Activated gamma-delta T cell (primary cell): ENCODE measurements around the gene RIMKLA.

ENCODE experiments used
- DNase-seq: peaks from one replicate; lab custom pipeline; 2025; lab: John Stamatoyannopoulos, UW

RIMKLA gene

DNA sequence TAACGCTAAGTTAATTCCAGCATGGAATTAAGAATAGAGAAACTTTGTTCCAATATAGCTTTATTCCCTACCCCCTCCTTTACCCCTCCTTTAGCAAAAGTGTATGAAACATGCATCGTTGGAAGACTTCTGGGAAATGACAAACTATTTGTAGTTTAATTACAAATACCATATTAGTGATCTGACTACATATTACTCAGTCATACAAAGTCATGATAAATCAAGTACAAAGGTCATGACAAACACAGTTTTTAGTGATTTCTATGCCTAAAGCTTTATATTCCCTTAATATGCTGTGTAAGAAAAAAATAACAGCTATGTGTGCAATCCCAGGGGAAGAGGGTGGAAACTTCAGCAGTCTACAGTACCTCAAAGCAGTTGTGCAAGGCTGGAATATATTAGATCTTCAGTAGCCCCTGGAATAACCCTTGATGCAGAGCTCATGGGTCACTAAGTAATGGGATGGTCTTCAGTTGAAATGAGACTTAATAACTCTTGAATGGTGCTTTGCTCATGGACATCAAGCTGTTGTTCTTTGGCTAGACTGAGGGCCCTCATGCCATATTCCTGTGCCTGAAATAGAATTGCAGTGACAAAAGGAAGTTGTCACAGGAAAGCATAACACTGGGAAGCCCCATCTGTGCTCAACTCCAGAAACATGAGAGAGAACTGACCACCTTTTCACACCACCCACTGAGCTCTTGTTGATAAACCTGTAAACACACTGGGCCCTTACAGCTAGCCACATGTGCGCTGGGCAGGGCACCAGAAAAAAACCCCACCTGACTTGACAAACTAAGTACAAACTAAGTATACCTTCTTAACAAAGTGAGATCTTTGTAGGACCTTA is 49.9 kb downstream of the RIMKLA start:
- no peak for DNase-seq

DNA sequence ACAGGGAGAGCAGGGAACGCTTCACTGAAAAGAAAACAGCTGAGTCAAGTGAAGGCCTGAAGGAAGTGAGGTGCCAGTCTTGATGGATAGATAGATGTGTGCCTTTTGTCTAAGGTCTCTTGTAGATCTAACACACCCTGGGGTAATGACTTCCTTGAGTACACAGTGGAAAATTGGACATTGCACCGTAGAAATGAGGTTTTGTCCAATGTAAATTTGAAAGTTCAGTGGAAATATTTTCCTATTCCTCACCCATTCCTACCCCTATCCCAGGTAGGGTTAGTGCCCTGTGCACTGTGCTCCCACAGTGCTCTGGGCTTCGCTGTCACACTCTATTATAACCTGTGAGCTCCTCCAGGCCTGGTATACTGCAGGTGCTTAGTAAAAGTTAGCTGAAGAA is 50.9 kb downstream of the RIMKLA start:
- DNase-seq: no peak

DNA sequence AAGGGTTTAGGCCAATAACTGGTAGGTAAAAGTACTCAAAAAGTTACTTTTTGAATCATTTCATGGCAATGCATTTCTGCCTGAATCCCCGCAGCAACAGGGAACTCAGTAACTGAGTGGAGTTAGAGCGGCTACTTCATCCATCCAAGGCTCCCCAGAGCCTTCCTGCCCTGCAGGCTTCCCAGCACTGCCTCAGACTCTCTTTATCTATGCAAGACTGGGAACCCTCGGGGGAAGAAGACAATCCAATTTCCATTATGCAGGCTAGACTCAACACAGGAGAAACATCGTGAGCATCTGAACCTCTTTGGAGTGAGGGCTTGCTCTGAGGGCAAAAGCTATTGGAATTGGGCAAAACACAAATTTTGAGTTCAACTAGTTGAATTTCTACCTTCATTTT is 52.1 kb downstream of the RIMKLA start:
- DNase-seq: no peak

DNA sequence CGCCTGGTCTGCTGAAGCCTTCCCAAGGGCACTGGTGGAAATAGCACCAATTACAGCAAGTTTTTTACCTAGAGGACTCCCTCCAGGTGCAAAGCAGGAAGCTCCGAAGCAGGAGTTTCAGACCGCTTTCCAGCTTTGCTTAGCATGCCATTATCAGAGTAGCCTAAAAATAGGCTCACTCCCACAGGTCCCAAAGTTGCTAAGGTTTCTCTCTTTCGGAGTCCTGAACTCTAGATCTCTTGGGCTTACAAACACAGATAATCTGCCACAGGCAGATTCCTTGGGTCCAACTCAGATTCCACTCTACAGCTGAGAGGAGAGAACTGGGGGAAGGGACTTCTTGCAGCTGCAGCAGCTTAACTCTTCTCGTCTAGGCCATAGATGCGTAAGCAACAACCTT is 52.8 kb downstream of the RIMKLA start:
- no peak for DNase-seq

DNA sequence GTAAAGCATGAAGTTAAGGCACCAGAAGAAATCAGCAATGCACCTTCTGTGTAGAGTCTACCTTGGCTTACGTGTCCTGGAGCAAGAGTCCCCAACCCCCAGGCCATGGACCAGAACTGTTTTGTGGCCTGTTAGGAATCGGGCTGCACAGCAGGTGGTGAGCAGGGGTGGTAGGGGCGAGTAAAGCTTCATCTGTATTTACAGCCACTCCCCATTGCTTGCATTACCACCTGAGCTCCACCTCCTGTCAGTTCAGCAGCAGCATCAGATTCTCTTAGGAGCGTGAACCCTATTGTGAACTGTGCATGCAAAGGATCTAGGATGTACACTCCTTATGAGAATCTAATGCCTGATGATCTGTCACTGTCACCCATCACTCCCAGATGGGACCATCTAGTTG is 53.7 kb downstream of the RIMKLA start:
- DNase-seq: no peak

DNA sequence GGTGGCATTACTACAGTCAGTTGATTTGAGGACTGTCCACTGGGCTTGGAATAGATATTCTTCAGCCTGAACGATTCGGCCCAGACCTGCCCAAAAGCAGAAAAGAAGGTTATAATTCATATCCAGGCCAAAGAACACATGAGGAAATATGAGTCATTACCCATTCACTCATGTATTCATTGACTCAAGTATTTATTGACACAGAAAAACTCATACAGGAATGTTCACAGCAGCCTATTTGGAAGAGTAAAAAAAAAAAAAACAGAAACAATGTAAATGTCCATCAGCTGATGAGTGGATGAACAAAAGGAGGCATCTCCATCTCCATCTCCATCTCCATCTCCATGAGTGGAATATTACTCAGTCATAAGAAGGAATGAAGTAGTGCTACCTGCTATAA is 59.3 kb downstream of the RIMKLA start:
- DNase-seq: no peak

DNA sequence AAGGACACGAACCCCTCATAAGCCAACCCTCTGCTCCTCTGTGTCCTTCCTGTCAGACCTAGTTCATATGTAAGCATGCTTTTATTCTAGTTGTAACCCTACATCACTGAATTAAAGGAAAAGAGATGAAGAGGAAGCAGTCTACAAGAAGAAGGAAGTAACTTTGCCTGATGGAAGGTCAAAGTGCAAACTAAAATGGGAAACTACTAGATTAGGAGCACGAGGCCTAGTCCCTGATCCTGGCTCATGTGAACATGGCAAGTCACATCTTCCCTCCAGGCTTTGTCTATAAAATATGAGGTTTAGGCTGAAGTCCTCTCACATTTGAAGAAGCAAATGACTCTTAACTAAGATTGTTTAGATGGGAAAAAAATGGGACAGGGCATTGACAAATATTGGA is 62.1 kb downstream of the RIMKLA start:
- no peak for DNase-seq

DNA sequence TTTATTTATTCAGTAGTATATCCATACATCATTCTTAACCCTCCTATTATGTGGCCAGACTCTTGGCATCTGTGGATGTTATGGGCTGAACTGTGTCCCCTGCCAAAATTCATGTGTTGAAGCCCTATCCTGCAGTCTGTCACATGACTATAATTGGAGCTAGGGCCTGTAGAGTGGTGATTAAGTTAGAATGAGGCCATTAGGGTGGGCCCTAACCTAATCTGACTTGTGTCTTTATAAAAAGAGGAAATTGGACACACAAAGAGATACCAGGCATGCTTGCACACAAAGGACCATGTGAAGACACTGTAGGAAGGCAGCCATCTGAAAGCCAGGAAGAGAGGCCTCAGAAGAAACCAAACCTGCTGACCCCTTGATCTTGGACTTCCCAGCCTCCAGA is 68.7 kb downstream of the RIMKLA start:
- no peak for DNase-seq

DNA sequence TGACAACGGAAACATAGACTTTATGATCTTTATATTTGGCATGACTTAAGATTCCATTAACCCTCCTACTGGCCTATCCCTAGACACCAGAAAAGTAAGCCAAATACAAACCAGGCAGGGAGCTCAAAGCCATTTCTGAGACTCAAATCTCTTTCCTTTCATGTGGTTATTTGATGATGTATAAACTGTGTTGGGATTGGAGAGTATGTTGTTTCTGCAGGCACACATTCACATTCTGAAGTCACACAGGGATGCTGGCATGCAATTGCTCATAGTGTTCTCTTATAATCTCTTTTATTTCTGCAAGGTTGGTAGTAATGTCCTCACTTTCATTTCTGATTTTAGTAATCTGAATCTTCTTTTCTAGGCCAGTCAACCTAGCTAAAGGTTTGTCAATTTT is 69.5 kb downstream of the RIMKLA start:
- no peak for DNase-seq

DNA sequence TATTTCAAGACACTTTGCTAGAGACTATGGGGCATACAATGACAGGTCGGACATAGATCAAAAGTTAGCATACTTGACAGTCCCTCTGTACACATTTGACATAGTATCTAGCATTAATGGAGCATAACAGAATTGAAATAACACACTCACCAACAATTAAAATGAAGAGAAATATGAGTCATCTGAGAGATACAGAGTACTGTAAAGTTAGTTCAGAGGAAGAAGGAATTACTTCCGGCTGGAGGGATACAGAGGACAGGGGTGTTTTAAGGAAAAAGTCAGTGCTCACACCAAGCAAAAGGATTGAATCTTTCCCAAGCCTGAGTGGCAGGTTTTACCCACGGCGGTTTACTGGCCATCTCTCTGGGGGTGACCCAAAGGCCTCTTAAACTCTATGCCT is 72.8 kb downstream of the RIMKLA start:
- DNase-seq: no peak

DNA sequence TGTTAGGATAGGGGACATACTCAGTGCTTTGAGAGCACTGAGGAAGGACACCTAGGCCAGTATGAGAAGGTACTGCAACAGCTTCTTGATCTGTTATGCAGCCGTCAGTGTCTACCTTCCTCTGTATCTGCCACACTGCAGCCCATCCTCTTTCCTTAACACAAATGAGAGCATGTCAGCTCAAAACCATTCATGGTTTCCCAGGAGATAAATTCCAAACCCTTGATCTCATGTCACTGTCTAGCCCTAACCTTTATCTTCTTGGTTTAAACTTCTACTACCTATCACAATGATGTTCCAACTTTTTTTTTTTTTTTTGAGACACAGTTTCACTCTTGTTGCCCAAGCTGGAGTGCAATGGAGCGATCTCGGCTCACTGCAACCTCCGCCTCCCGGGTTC is 73.8 kb downstream of the RIMKLA start:
- DNase-seq: no peak

DNA sequence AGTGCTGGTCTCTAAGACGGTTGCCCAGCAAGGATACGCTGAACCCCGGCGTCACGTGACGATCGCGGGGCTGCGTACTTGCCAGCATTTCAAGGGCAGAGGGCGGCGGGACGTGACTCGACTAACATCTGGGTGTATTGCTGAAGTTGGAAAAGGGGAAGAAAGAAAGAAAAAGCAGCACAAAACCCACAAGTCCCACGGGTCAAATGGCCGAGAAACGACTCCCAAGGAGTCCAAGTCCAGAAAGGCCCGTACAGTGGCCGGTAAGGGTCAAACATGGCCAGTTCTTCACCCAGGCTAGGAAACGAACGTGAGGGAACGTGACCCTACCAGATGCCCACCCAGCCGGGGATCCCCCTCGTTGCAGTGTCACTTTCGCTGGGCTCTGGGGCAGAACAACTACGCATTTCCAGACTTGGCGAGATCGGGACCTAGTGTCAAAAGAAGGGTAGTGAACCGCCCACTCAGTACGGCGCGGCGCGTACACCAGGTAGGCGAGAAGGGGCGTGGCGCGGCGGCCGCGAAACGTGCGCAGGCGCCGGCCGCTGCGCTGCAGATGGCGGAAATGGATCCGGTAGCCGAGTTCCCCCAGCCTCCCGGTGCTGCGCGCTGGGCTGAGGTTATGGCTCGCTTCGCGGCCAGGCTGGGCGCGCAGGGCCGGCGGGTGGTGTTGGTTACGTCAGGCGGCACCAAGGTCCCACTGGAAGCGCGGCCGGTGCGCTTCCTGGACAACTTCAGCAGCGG is 75.6 kb downstream of the RIMKLA start, which contains the start of the genes PPCS and ZMYND12:
TSS of gene PPCS (plus strand) at position 534 of the 744 bp plus-strand sequence. CDS start at position 557, 23 bp downstream.
TSS of gene ZMYND12 (minus strand) at position 13 of the 744 bp plus-strand sequence. CDS start 25 bp downstream, outside the sequence.
- DNase-seq: peak; percentile 82

DNA sequence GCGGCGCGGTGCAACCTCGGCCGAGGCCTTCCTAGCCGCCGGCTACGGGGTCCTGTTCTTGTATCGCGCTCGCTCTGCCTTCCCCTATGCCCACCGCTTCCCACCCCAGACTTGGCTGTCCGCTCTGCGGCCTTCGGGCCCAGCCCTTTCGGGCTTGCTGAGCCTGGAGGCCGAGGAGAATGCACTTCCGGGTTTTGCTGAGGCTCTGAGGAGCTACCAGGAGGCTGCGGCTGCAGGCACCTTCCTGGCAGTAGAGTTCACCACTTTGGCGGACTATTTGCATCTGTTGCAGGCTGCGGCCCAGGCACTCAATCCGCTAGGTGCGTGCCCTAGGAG is 76.1 kb downstream of the RIMKLA start:
- DNase-seq: no peak

DNA sequence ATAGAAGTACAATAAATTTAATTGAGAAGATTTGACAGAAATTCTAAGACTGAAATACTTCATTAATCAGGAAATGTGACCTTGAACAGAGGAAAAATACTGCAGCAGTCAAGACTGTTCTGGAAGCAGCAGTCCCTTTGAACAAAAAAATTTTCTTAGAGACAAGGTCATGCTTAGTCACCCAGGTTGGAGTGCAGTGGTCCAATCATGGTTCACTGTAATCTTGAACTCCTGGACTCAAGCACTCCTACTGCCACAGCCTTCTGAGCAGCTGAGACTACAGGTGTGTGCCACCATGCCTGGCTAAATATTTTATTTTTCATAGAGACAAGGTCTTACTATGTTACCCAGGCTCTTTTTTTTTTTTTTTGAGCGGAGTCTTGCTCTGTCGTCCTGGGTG is 80.6 kb downstream of the RIMKLA start:
- DNase-seq: no peak

DNA sequence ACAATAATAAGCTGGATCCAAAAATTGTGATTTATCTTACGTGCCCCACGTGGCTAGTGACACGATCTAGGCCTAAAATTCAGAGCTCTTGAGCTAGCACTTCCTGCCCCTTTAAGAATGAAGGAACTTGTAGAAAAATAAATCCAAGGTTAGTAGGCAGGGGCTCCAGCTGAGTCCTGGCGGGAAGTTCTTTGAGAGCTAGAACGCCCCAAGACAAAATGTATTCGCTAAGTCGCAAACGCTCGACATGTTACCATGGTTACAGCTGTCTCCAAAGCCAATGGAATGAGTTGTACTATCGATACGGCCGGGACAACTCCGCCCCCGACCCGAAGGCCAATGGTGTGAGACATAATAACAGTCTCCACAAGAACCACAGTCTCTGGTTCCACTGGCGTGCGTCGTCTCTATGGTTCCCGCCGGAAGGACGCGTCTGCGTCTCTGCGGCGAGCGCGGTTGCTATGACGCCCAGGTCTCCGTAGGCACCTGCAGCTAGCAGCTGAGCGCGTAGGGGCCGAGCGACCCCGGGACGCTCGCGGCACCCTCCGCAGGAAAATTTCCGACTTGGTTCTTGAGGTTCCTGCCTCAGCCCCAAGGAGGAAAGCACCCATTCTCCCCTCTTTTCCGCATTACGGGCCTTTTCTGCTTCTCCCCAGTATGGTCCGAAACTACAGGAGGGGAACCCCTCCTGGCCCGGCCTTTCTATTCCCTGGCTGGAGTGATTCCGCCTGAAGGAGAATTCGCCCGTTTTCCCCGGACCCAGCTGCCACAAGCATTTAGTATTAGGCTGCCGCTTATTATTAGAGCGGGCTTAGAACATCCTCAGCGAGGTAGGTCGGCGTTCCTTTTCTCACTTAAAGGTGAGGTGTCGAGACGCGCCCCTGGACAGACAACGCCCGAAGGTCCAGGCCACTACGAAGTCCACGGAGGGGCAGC is 82.5 kb downstream of the RIMKLA start, which contains the start of gene CCDC30:
TSS of gene CCDC30 (plus strand) at position 459 of the 936 bp plus-strand sequence. CDS start 17,266 bp downstream, outside the sequence.
- DNase-seq: peak; percentile 89

DNA sequence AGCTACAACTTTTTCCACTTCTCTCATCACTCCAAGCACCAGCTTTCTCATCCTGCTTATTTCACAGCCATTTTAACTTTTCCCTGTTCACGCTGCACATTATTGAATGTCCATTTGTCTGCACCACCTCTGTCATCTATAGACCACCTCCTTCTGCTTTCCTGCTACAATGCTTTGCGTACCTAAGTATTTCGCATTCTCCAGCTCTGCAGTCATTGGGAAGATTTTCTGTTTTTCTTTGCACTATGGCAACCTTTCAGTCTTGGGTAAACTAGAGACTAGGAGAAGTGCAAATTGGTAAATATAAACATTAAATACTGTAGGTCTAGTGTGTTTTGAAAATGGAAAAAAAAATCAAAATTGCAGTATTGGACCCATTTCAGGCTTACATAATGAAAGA is 83.3 kb downstream of the RIMKLA start:
- no peak for DNase-seq

DNA sequence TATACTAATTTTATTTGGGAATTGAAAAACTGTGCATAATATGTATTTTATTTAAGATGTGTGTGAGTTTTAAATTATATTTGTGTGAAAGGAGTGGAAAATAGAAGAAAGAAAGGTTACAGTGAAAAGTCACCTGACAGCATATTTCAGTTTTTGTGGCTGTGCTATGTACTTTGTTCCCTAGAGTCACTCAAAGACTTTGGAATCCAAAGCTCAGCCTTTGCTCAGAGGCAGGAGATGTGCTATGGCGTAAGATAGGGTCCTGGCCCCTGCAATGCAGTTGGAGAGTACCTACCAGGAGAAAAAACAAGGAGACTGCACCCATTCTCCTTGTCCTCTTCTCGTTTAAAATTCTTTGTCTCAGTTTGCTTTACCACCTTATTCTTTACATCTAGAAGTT is 85.4 kb downstream of the RIMKLA start:
- no peak for DNase-seq

DNA sequence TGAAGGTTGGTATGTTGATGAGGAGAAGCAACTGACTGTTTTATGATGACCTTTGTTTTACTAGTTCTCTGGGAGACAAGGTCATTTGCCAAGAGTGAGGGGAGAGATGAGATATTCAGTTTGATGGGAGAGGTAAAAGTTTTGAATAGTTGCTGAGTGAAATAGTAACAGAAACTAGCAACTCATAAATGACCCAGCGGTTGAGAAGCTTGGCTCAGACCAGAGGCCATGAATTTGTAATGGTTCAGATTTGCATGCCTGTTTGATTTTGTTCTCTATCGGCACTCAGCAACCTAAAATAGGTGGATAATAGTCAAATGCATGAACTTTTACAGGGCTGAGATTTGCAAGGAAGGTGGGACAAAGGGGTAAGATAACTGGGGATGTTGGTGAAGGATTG is 89.1 kb downstream of the RIMKLA start:
- no peak for DNase-seq
